Endothelial cell of umbilical vein (primary cell): ENCODE data around the gene CDH23. TPM values are rescaled to one million over a fixed set of nuclear protein-coding genes. Genes with fewer than 3 reads are reported as not detected.

Experiments used
- BruUV-seq: library from RNA; stranded (reverse); fragments of 400-500 nt; replicated peaks from 2 replicates; lab custom pipeline; 2021; lab: Mats Ljungman, UMichigan
- CTCF ChIA-PET: fragments of 300-600, 350-600 bp; sonication (Branson Sonifier 250); formaldehyde crosslinking; loops from one replicate; lab custom pipeline; 2021; ENCODE audit warnings: antibody characterized with exemption, inconsistent platforms; lab: Charles Lee
- POLR2A ChIA-PET: fragments of 300-600, 350-600 bp; sonication (Branson Sonifier 250); formaldehyde crosslinking; loops from one replicate; lab custom pipeline; 2021; ENCODE audit warnings: antibody characterized with exemption, inconsistent platforms; lab: Charles Lee
- DNase-seq: peaks from one replicate; pipeline ENCODE4 v3.0.0-alpha.2; 2011; ENCODE audit warnings: low read depth, low spot score
- FAIRE-seq: peaks from 2 replicates; lab custom pipeline; 2011; peaks lifted over from hg19 to GRCh38; lab: Jason Lieb, UNC
- H2AFZ ChIP-seq: 2 replicates; pipeline ENCODE4 v1.6.0; 2012; ENCODE audit warnings: low read depth, low read length, control low read depth, inconsistent platforms
- H3K27ac ChIP-seq: 2 replicates; pipeline ENCODE4 v1.5.1; 2011; ENCODE audit warnings: low read depth, mild to moderate bottlenecking, control low read depth, low read length, moderate library complexity; ENCODE audit not compliant: insufficient read depth
- H3K27me3 ChIP-seq, 2 experiments: 2 replicates each; pipeline versions ENCODE4 v1.6.0 to v1.6.1; 2011; ENCODE audit warnings: low read length in 2 of 2, mixed read lengths in 1 of 2; ENCODE audit not compliant: control insufficient read depth in 2 of 2, insufficient read depth in 2 of 2
- H3K36me3 ChIP-seq, 2 experiments: 2 replicates in 1 of 2; 3 replicates in 1 of 2; pipeline ENCODE4 v1.5.1; 2011; ENCODE audit warnings: low read length in 2 of 2, mild to moderate bottlenecking in 1 of 2, moderate library complexity in 1 of 2; ENCODE audit not compliant: control insufficient read depth in 2 of 2, insufficient read depth in 2 of 2; ENCODE audit errors: extremely low read depth in 1 of 2
- H3K4me1 ChIP-seq: 3 replicates; pipeline ENCODE4 v1.5.1; 2011; ENCODE audit warnings: mild to moderate bottlenecking, low read length; ENCODE audit not compliant: control insufficient read depth, insufficient read depth; ENCODE audit errors: extremely low read depth
- H3K4me2 ChIP-seq: 2 replicates; pipeline ENCODE4 v1.6.1; 2011; ENCODE audit warnings: low read length, control low read depth, mixed read lengths; ENCODE audit not compliant: insufficient read depth
- H3K4me3 ChIP-seq, 3 experiments: fragments of 200-600 bp in 1 of 3; sonication (generic), shearing (Covaris generic) in 1 of 3; replicated peaks in 1 of 3; 2 replicates each; pipeline ENCODE4 v1.5.1; 2011 to 2016; ENCODE audit warnings: control low read depth in 3 of 3, low read length in 3 of 3, mild to moderate bottlenecking in 2 of 3, inconsistent platforms in 1 of 3, low read depth in 1 of 3, moderate library complexity in 1 of 3; ENCODE audit not compliant: insufficient read depth in 1 of 3
- H3K79me2 ChIP-seq: 2 replicates; pipeline ENCODE4 v1.6.0; 2012; ENCODE audit warnings: low read length, inconsistent platforms; ENCODE audit not compliant: control insufficient read depth, insufficient read depth
- H3K9ac ChIP-seq: replicated peaks from 2 replicates; pipeline ENCODE3; 2011; ENCODE audit warnings: low read length, control low read depth; ENCODE audit not compliant: insufficient read depth; ENCODE audit errors: extremely low read depth
- H3K9me1 ChIP-seq: replicated peaks from 3 replicates; pipeline ENCODE4 v1.6.0; 2011; ENCODE audit warnings: mild to moderate bottlenecking, low read length; ENCODE audit not compliant: control insufficient read depth, insufficient read depth; ENCODE audit errors: extremely low read depth
- H3K9me3 ChIP-seq: replicated peaks from 2 replicates; pipeline ENCODE4 v1.5.1; 2012; ENCODE audit warnings: low read length, inconsistent platforms; ENCODE audit not compliant: control insufficient read depth, insufficient read depth
- H4K20me1 ChIP-seq: replicated peaks from 2 replicates; pipeline ENCODE3; 2011; ENCODE audit warnings: mild to moderate bottlenecking, low read length; ENCODE audit not compliant: control insufficient read depth, insufficient read depth; ENCODE audit errors: extremely low read depth
- EZH2 ChIP-seq: IDR thresholded peaks from 2 replicates; pipeline ENCODE4 v1.6.1; 2012; ENCODE audit warnings: borderline replicate concordance, low read depth, mild to moderate bottlenecking, moderate library complexity, low read length, inconsistent platforms; ENCODE audit not compliant: severe bottlenecking
- FOS ChIP-seq: IDR thresholded peaks from 2 replicates; pipeline ENCODE4 v1.6.1; 2011; ENCODE audit warnings: mild to moderate bottlenecking, low read length, moderate library complexity, borderline replicate concordance; ENCODE audit not compliant: insufficient read depth
- GATA2 ChIP-seq: IDR thresholded peaks from 2 replicates; pipeline ENCODE4 v1.7.0; 2011; ENCODE audit warnings: low read depth, mild to moderate bottlenecking, moderate library complexity, mixed read lengths, low read length; ENCODE audit not compliant: insufficient read length, insufficient read depth
- JUN ChIP-seq: IDR thresholded peaks from 2 replicates; pipeline ENCODE4 v1.6.1; 2011; ENCODE audit warnings: borderline replicate concordance, low read depth; ENCODE audit not compliant: insufficient read length, insufficient read depth
- MYC ChIP-seq: IDR thresholded peaks from one replicate; pipeline ENCODE4 v1.6.1; 2011; ENCODE audit warnings: mild to moderate bottlenecking, low read depth, low read length
- POLR2A ChIP-seq: IDR thresholded peaks from 2 replicates; pipeline ENCODE4 v1.6.1; 2012; ENCODE audit warnings: low read depth, mild to moderate bottlenecking, control low read depth, low read length
- POLR2AphosphoS5 ChIP-seq: IDR thresholded peaks from 2 replicates; pipeline ENCODE4 v1.6.1; 2012; ENCODE audit warnings: low read depth, mild to moderate bottlenecking, control low read depth, low read length, moderate library complexity; ENCODE audit not compliant: insufficient read depth
- dilution Hi-C: fragments of 300-500 bp; cut with MboI; formaldehyde crosslinking; loops from one replicate; pipeline ENCODE4 v1.15.0; 2019; ENCODE audit warnings: low sequenced_read_pairs; ENCODE audit not compliant: extremely low pct_ligation_motif_present
- intact Hi-C: fragments of 100-400 bp; cut with micrococcal nuclease; formaldehyde crosslinking; loops from one replicate; pipeline ENCODE4 v1.10.0; 2022
- polyA plus RNA-seq, 4 experiments: library from polyadenylated mRNA; depleted of rRNA in 3 of 4; stranded (reverse) in 3 of 4; unstranded in 1 of 4; fragments of >200 nt; gene quantifications; 2 replicates each; pipeline versions ENCODE4 v1.2.1 to v1.2.3, GENCODE V29; 2011 to 2012; ENCODE audit warnings: missing spikeins in 1 of 4
- total RNA-seq: library from RNA; stranded (reverse); gene quantifications from 2 replicates; pipeline ENCODE4 v1.2.3, GENCODE V29; 2021
- TF ChIP-seq, protein P1 (sequence below): IDR thresholded peaks from 2 replicates; pipeline ENCODE4 v1.6.1; 2011; ENCODE audit not compliant: insufficient read depth, insufficient read length
- TF ChIP-seq, protein P2 (sequence below), 2 donors: IDR thresholded peaks; 1 replicate in 1 of 2; 2 replicates in 1 of 2; pipeline ENCODE4 v1.5.1; 2011; ENCODE audit warnings: low read length in 2 of 2, mild to moderate bottlenecking in 2 of 2, moderate library complexity in 2 of 2, control low read depth in 1 of 2, inconsistent platforms in 1 of 2, low read depth in 1 of 2; ENCODE audit not compliant: insufficient read depth in 1 of 2; ENCODE audit errors: extremely low read depth in 1 of 2

CDH23 gene
- total and polyA plus RNA-seq, 2 donors (not counting 3 experiments of a cell fraction or from before 2014, with no cell fraction given), result not detected

DNA sequence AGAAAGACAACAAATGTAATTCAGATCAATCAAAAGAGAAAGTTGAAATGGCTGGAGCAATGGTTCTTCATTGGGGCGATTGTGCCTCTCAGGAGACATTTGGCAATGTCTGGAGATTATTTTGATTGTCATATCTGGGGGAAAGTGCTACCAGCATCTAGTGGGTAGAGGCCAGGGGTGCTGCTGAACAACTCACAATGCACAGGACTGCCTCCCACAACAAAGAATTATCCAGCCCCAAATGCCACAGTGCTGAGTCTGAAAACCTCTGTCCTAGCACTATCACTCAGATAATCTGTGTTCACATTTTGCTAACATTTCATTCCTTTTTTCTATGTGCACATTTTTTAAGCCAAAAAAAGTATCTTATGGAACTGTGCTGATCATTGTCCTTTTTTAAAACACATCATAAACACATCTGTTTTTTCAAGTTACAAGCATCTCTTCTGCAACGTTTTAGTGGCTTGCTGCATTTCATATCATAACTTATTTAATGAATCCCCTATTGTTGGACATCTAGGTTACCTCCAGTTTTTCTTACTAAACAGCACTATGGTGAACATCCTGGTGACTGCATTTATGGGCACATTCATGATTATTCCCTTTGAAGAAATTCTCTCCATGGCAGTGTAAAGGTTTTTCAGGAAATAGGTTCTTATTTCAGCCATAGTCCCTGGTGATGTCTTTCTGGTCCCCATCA, 208.7 kb downstream of the CDH23 start:
- Histone ChIP-seq H3K9me3 (no peaks in the 10 kb centered on the region), H4K20me1 (no peaks in the 10 kb centered on the region), H2AFZ (no peak overlapping the region), H3K4me1 (peaks cover 10% of the 10 kb centered on the region), H3K4me2 (no peak overlapping the region), H3K79me2 (no peaks in the 10 kb centered on the region), H3K4me3 (no peak overlapping the region), H3K27ac (no peak overlapping the region), H3K36me3 (no peaks in the 10 kb centered on the region), H3K9ac (no peak overlapping the region), H3K27me3 (peaks cover 0 to 4% of the 10 kb centered on the region in 2 experiments), H3K9me1 (no peaks in the 10 kb centered on the region)
- POLR2A ChIA-PET, result no interaction called here
- no TSS peak for BruUV-seq
- CTCF ChIA-PET, result no interaction called here
- no peak for DNase-seq
- FAIRE-seq, result no peak
- intact Hi-C loops (no loop called here), dilution Hi-C loops (no loop called here)
- TF ChIP-seq FOS (no peak), POLR2AphosphoS5 (no peak), JUN (no peak), MYC (no peak), EZH2 (no peak), GATA2 (no peak), POLR2A (no peak)
- TF ChIP-seq, protein P1, sequence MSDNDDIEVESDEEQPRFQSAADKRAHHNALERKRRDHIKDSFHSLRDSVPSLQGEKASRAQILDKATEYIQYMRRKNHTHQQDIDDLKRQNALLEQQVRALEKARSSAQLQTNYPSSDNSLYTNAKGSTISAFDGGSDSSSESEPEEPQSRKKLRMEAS, result no peak
- TF ChIP-seq, protein P2, sequence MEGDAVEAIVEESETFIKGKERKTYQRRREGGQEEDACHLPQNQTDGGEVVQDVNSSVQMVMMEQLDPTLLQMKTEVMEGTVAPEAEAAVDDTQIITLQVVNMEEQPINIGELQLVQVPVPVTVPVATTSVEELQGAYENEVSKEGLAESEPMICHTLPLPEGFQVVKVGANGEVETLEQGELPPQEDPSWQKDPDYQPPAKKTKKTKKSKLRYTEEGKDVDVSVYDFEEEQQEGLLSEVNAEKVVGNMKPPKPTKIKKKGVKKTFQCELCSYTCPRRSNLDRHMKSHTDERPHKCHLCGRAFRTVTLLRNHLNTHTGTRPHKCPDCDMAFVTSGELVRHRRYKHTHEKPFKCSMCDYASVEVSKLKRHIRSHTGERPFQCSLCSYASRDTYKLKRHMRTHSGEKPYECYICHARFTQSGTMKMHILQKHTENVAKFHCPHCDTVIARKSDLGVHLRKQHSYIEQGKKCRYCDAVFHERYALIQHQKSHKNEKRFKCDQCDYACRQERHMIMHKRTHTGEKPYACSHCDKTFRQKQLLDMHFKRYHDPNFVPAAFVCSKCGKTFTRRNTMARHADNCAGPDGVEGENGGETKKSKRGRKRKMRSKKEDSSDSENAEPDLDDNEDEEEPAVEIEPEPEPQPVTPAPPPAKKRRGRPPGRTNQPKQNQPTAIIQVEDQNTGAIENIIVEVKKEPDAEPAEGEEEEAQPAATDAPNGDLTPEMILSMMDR (IDR thresholded peaks at IDR 0.05; ENCODE audit: extremely low read depth in 1 of 2, insufficient read depth in 1 of 2, low read depth in 1 of 2, low read length in 2 of 2), result no peak
